HCT116 (cell line): ENCODE data around the gene ZHX3.

ENCODE experiments used
- CTCF ChIP-seq, 3 experiments: fragments of 200-600 bp in 1 of 3; sonication (generic) in 1 of 3; IDR thresholded peaks in 2 of 3; conservative IDR thresholded peaks in 1 of 3; 2 replicates each; pipeline ENCODE4 v1.5.1; 2012 to 2017; ENCODE audit warnings: low read depth in 2 of 3, low read length in 2 of 3, antibody characterized with exemption in 1 of 3, borderline replicate concordance in 1 of 3, control low read depth in 1 of 3, mild to moderate bottlenecking in 1 of 3, mixed read lengths in 1 of 3, mixed run types in 1 of 3, moderate library complexity in 1 of 3; ENCODE audit not compliant: insufficient read depth in 1 of 3
- EZH2 ChIP-seq: fragments of 200-600 bp; sonication (generic); IDR thresholded peaks from 2 replicates; pipeline ENCODE4 v1.6.1; 2017; ENCODE audit warnings: antibody characterized with exemption, mixed run types
- RAD21 ChIP-seq: IDR thresholded peaks from 2 replicates; pipeline ENCODE4 v1.6.1; 2012; ENCODE audit warnings: low read depth, mild to moderate bottlenecking
- SP1 ChIP-seq: IDR thresholded peaks from 2 replicates; pipeline ENCODE4 v1.6.1; 2012; ENCODE audit warnings: low read depth

GRCh38 chr20:41275301-41275731 lies 42.2 kb downstream of the ZHX3 start:
- no peak for TF ChIP-seq RAD21
- TF ChIP-seq SP1 = no peak
- TF ChIP-seq EZH2 = no peak
- no peak for TF ChIP-seq CTCF (IDR thresholded peaks at IDR 0.05 in 2 of 3, conservative IDR thresholded peaks at IDR 0.05 in 1 of 3; ENCODE audit: borderline replicate concordance in 1 of 3, insufficient read depth in 1 of 3, low read depth in 2 of 3, low read length in 2 of 3)
